ENCODE results near the gene FHAD1.

FHAD1 gene

GRCh38 chr1:15424146-15424667 lies 177.2 kb downstream of the FHAD1 start:
- DNase-seq = no peak

DNA sequence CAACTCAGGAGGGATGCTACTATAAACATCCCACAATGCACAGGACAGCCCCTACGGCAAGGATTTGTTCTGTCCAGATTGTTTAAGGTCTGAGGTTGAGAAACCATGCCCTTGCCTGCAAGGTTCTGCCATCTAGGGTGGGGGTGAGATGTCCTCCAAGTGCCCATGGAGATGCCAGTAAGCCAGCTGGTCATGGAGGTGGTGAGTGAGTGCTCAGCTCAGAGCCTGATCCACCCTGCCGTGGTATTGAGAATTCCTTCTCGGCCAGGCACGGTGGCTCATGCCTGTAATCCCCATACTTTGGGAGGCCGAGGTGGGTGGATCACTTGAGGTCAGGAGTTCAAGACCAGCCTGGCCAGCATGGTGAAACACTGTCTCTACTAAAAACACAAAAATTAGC lies 178.0 kb downstream of the FHAD1 start:
- Histone ChIP-seq H3K27me3 (replicated peaks; ENCODE audit: insufficient read depth, low read length) (no peaks in the 10 kb centered on the region), H4K20me1 (ENCODE audit: insufficient read depth, low read length) (no peaks in the 10 kb centered on the region), H3K36me3 (replicated peaks; ENCODE audit: insufficient read depth, low read length) (no peaks in the 10 kb centered on the region), H2AFZ (ENCODE audit: low read length) (no peak overlapping the region), H3K9me3 (replicated peaks; ENCODE audit: insufficient read depth, low read length) (no peaks in the 10 kb centered on the region), H3K27ac (ENCODE audit: low read length) (no peak overlapping the region), H3F3A (ENCODE audit: insufficient read depth, low read length) (no peaks in the 10 kb centered on the region), H3K9ac (ENCODE audit: low read length) (no peak overlapping the region), H3K4me2 (ENCODE audit: low read depth, low read length) (no peak overlapping the region), H3K4me3 (ENCODE audit: low read length) (no peak overlapping the region), H3K79me2 (ENCODE audit: low read length) (peaks cover 7% of the 10 kb centered on the region; the same call in 1 of the 2 replicates), H3K9me2 (replicated peaks; ENCODE audit: insufficient read depth, low read length) (no peaks in the 10 kb centered on the region), H3K4me1 (ENCODE audit: low read length) (no peaks in the 10 kb centered on the region)
- no peak for DNase-seq
- no peak for TF ChIP-seq EZH2 (optimal IDR thresholded peaks at IDR 0.05; ENCODE audit: low read depth, low read length)
- TF ChIP-seq, protein P1, sequence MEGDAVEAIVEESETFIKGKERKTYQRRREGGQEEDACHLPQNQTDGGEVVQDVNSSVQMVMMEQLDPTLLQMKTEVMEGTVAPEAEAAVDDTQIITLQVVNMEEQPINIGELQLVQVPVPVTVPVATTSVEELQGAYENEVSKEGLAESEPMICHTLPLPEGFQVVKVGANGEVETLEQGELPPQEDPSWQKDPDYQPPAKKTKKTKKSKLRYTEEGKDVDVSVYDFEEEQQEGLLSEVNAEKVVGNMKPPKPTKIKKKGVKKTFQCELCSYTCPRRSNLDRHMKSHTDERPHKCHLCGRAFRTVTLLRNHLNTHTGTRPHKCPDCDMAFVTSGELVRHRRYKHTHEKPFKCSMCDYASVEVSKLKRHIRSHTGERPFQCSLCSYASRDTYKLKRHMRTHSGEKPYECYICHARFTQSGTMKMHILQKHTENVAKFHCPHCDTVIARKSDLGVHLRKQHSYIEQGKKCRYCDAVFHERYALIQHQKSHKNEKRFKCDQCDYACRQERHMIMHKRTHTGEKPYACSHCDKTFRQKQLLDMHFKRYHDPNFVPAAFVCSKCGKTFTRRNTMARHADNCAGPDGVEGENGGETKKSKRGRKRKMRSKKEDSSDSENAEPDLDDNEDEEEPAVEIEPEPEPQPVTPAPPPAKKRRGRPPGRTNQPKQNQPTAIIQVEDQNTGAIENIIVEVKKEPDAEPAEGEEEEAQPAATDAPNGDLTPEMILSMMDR (IDR thresholded peaks at IDR 0.05; ENCODE audit: low read length) = no peak
- TF ChIP-seq EZH2phosphoT487 (IDR thresholded peaks at IDR 0.05; ENCODE audit: low read length) = no peak

More at GRCh38 chr1:15424146-15424667, 177.2 kb downstream of the FHAD1 start:
- no peaks in the 10 kb centered on the region for H3K9me3 ChIP-seq (replicated peaks; ENCODE audit: insufficient read depth, low read length)
- no peaks in the 10 kb centered on the region for H3K27me3 ChIP-seq (replicated peaks; ENCODE audit: insufficient read depth, low read length)
- no peak overlapping the region for H3K27ac ChIP-seq (ENCODE audit: low read length)
- TF ChIP-seq, protein P1 (IDR thresholded peaks at IDR 0.05; ENCODE audit: low read length) = no peak
- no peak for TF ChIP-seq EZH2 (optimal IDR thresholded peaks at IDR 0.05; ENCODE audit: low read depth, low read length)
- H3K4me2 ChIP-seq (ENCODE audit: low read depth, low read length) = no peak overlapping the region
- H3K4me1 ChIP-seq (ENCODE audit: low read length) = no peaks in the 10 kb centered on the region
- no peaks in the 10 kb centered on the region for H3K9me2 ChIP-seq (replicated peaks; ENCODE audit: insufficient read depth, low read length)
- no peak overlapping the region for H2AFZ ChIP-seq (ENCODE audit: low read length)
- H3K79me2 ChIP-seq (ENCODE audit: low read length) = peaks cover 15% of the 10 kb centered on the region
- no peak overlapping the region for H3K4me3 ChIP-seq (ENCODE audit: low read length)
- no peak overlapping the region for H3K9ac ChIP-seq (ENCODE audit: low read length)
- H3F3A ChIP-seq (ENCODE audit: insufficient read depth, low read length) = no peaks in the 10 kb centered on the region
- no peaks in the 10 kb centered on the region for H3K36me3 ChIP-seq (replicated peaks; ENCODE audit: insufficient read depth, low read length)
- no peaks in the 10 kb centered on the region for H4K20me1 ChIP-seq (ENCODE audit: insufficient read depth, low read length)

GRCh38 chr1:15425521-15425920 lies 178.5 kb downstream of the FHAD1 start:
- Histone ChIP-seq H2AFZ (ENCODE audit: low read length) (no peak overlapping the region), H3K27me3 (replicated peaks; ENCODE audit: insufficient read depth, low read length) (no peaks in the 10 kb centered on the region), H3K9me2 (replicated peaks; ENCODE audit: insufficient read depth, low read length) (no peaks in the 10 kb centered on the region), H3K9me3 (replicated peaks; ENCODE audit: insufficient read depth, low read length) (no peaks in the 10 kb centered on the region), H3K4me2 (ENCODE audit: low read depth, low read length) (no peak overlapping the region), H3F3A (ENCODE audit: insufficient read depth, low read length) (no peaks in the 10 kb centered on the region), H3K36me3 (replicated peaks; ENCODE audit: insufficient read depth, low read length) (no peaks in the 10 kb centered on the region), H3K4me3 (ENCODE audit: low read length) (no peak overlapping the region), H3K4me1 (ENCODE audit: low read length) (no peaks in the 10 kb centered on the region), H3K9ac (ENCODE audit: low read length) (no peak overlapping the region), H4K20me1 (ENCODE audit: insufficient read depth, low read length) (no peaks in the 10 kb centered on the region), H3K27ac (ENCODE audit: low read length) (no peak overlapping the region), H3K79me2 (ENCODE audit: low read length) (0 out of 2 replicates have a peak, but pooled peaks cover 7% of the 10 kb centered on the region)
- DNase-seq = no peak
- no peak for TF ChIP-seq EZH2 (optimal IDR thresholded peaks at IDR 0.05; ENCODE audit: low read depth, low read length)
- TF ChIP-seq, protein P1 (IDR thresholded peaks at IDR 0.05; ENCODE audit: low read length) = no peak
- no peak for TF ChIP-seq EZH2phosphoT487 (IDR thresholded peaks at IDR 0.05; ENCODE audit: low read length)

All from MM.1S (cell line).